Islet precursor cell (in vitro differentiated cells): Measurements from ENCODE around the gene SPEF2.

ENCODE experiments used
- DNase-seq: peaks from one replicate; pipeline ENCODE4 v3.0.0-alpha.2; 2018

Gene SPEF2, protein sequence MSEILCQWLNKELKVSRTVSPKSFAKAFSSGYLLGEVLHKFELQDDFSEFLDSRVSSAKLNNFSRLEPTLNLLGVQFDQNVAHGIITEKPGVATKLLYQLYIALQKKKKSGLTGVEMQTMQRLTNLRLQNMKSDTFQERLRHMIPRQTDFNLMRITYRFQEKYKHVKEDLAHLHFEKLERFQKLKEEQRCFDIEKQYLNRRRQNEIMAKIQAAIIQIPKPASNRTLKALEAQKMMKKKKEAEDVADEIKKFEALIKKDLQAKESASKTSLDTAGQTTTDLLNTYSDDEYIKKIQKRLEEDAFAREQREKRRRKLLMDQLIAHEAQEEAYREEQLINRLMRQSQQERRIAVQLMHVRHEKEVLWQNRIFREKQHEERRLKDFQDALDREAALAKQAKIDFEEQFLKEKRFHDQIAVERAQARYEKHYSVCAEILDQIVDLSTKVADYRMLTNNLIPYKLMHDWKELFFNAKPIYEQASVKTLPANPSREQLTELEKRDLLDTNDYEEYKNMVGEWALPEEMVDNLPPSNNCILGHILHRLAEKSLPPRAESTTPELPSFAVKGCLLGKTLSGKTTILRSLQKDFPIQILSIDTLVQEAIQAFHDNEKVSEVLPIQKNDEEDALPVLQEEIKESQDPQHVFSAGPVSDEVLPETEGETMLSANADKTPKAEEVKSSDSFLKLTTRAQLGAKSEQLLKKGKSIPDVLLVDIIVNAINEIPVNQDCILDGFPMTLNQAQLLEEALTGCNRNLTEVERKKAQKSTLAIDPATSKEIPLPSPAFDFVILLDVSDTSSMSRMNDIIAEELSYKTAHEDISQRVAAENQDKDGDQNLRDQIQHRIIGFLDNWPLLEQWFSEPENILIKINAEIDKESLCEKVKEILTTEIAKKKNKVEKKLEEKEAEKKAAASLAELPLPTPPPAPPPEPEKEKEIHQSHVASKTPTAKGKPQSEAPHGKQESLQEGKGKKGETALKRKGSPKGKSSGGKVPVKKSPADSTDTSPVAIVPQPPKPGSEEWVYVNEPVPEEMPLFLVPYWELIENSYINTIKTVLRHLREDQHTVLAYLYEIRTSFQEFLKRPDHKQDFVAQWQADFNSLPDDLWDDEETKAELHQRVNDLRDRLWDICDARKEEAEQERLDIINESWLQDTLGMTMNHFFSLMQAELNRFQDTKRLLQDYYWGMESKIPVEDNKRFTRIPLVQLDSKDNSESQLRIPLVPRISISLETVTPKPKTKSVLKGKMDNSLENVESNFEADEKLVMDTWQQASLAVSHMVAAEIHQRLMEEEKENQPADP (N-terminal part only)

GRCh38 chr5:35617435-35618303 lies at the start of gene SPEF2:
SPEF2 (plus strand) TSS chr5:35617863; CDS start chr5:35617998, 135 bp downstream.
- DNase-seq = peak; percentile 95

GRCh38 chr5:35575578-35575977 lies 42.1 kb upstream of the SPEF2 start:
- DNase-seq = no peak

DNA sequence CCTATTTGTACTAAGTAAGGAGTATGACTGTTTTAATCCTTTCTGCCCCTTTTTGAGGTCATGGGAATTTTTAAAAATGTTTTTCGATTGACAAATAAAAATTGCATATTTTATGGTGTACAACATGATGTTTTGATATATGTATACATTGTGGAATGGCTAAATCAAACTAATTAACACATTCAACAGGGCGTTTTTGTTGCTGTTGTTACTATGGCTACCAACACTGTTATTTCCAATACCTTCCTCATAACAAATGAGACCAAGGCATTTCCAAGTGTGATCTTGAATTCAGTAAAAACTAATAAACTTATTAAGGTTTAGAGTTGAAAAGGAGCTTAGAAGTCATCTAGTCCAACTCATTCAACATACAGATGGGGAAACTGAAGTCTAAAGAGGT lies 30.2 kb upstream of the SPEF2 start:
- DNase-seq = no peak

GRCh38 chr5:35593338-35593737 lies 24.3 kb upstream of the SPEF2 start:
- DNase-seq = no peak

- no peak for DNase-seq
Measured at GRCh38 chr5:35598707-35599370, 18.8 kb upstream of the SPEF2 start.

GRCh38 chr5:35600591-35600990 lies 17.1 kb upstream of the SPEF2 start:
- no peak for DNase-seq

DNA sequence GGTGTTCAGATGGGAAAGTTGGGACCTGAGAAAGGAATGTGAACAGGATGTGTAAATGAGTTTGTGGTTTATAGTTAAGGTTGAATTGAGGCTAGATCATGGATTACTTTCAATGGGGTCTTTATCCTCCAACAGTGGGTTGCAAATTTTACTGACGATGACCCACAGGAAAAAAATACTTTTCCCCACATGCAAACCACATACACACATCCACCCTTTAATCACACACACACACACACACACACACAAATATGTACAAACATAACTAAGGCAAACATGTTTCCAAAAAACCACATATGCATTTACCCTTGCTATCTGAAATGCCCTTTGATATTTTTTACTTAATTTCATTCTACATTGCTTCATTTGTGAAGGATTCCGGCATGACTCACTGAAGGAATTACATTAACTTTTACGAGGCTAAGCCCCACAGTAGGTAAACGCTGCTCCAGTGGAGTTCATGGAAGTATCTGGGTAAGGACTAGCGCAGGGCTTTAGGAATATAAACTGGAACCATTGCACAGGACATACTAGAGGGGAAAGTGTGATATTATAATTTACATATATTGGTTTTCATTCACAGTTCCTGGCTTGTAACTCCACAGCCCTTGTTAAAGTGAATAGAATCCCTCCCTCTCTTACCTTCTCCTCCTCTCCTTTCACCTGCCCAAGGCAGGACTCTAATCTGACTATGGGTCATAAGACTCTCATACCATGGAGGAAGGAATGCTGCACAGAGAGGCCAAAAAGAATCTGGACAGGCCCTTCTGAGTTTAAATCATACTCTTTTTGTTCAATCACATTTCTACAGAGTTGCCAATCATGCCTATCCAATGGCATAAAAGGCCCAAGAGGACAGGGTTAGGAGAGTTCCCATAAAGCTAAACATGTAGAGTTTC lies 8.5 kb upstream of the SPEF2 start:
- DNase-seq = no peak

DNA sequence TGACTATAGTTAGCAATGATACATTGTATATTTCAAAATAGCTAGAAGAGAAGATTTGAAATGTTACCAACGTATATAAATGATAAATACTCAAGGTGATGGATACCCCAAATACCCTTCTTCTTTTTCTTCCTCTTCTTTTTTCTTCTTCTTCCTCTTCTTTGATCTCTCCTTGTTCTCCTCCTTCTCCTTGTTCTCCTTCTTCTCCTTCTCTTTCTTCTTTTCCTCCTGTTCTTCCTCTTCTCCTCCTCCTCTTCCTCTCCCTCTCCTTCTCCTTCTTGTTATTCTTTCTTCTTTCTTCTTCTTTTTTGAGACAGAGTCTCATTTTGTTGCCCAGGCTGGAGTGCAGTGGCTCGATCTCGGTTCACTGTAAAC lies 616 bp upstream of the SPEF2 start:
- DNase-seq = no peak

GRCh38 chr5:35618304-35618636 lies 607 bp downstream of the SPEF2 start:
- DNase-seq = no peak

- no peak for DNase-seq
Measured at GRCh38 chr5:35618781-35619180, 1.1 kb downstream of the SPEF2 start.

GRCh38 chr5:35622974-35623373 lies 5.3 kb downstream of the SPEF2 start:
- DNase-seq = no peak

- no peak for DNase-seq
Measured at GRCh38 chr5:35623991-35624390, 6.3 kb downstream of the SPEF2 start.

DNA sequence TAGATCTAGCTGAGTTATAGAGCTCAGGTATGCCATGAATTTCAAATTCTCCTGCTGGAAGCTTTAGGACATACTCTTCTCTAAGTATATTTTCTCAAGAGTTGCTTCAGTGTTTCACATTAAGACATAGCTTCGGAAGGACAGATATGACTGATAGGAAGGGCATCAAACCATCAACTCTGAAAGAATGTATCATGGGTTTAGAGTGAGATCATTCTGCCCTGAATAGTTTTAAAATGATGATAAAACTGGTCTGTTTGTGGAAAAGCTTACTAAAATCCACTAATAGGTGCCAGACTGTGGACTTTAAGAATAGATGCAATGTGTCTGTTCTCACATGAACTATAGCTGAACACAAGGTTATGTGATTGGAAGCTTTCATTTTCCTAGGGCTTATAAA lies 8.4 kb downstream of the SPEF2 start:
- DNase-seq = no peak

- no peak for DNase-seq
Measured at GRCh38 chr5:35626553-35626952, 8.9 kb downstream of the SPEF2 start.

- DNase-seq = no peak
Measured at GRCh38 chr5:35634326-35634725, 16.7 kb downstream of the SPEF2 start.

DNA sequence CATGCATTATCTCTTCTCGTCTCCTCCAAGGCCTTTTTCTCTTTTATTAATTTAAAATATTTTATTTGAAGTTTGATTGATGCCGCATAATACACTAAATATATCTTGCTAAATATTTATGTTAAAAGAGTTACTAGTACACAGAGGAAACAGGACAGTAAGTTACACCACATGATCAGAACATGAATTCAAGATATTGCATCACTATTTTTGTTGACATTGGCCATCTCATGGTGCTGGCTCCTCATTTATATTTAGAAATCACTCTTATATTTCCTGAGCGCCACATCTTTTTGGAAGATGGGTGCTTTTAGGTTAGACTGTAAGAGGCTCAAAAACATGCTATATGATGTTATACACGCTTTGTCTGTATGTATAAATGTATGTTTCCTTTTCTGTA lies 23.0 kb downstream of the SPEF2 start:
- DNase-seq = no peak

DNA sequence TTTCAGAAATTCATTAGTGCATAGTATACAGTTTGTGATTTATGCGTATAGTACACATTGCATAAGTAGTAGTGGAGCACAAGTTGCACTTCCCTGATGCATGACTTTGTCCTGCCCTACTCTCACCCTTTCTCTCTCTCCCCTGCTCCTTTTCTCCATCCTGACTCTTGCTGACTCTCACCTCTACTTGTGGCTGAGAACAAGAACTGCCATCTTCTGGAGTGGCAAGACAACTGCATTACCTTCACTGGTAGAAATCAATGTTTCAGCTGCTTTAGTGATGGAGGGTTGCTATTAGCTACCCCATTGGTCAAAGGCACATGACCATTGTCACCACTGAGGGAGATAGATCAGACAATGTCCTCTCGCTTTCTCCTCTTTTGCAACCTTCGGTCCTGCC lies 26.9 kb downstream of the SPEF2 start:
- no peak for DNase-seq

DNA sequence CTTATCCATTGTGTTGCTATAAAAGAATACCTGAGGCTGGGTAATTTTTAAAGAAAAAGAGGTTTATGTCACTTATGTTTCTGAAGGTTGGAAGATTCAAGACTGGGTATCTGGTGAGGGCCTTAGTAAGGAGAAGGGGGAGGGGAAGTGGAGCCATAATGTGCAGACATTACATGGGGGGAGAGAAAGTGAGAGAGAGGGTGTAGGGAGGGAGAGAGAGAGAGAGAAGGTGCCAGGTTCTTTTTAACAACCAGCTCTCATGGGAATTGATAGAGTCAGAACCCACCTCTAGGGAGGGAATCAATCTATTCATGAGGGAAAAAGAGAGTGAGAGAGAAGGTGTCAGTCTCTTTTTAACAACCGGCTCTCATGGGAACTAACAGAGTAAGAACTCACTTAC lies 29.5 kb downstream of the SPEF2 start:
- no peak for DNase-seq

- DNase-seq = no peak
Measured at GRCh38 chr5:35647712-35648111, 30.0 kb downstream of the SPEF2 start.

DNA sequence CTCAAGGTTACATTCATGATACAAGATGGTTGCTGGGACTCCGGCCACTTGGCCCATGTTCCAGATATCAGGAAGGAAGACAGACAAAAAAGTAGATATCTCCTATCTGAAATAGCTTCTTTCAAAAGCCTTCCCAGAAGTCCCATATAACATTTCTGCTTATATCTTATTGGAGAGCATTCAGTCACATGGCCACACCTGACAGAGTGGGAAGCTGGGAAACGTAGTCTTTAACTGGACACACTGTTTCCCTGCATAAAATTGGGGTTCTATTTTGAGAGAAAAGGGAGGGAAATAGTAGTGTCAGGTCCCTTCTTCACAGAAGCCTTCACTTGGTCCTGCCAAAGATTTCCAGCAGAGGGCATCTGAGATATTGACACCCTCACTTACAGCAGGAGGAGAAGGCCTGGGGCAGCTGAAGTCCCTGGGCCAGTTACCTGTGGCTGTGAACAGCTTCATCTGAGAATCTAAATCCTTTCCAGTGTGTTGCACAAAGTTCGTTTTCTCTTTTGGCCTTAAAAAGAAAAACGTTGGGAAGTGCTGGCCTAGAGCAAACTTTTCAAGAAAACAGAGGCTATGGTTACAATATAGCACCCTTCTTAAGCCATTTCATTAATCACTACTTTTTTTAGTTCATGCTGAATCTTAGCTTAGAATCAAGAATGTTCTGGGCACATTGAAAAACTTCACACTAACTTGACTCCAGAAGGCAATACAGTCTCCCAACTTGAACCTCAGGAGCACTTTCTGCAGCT lies 33.5 kb downstream of the SPEF2 start:
- peak; percentile 73 for DNase-seq
